Fibroblast of skin of right biceps (primary cell): ENCODE measurements around the gene MKNK2.

Experiments used
- DNase-seq: peaks from one replicate; pipeline ENCODE4 v3.0.0-alpha.2; 2013

MKNK2 gene

GRCh38 chr19:2021453-2022140 lies 29.4 kb downstream of the MKNK2 start:
- DNase-seq = no peak

GRCh38 chr19:2018752-2019151 lies 32.3 kb downstream of the MKNK2 start:
- DNase-seq = no peak

- peak; percentile 83 for DNase-seq
Measured at GRCh38 chr19:2016041-2016807, 34.8 kb downstream of the MKNK2 start.

GRCh38 chr19:2015608-2015950 lies 35.5 kb downstream of the MKNK2 start, which contains the start of gene BTBD2:
BTBD2 (minus strand) TSS chr19:2015714; CDS start chr19:2015703, 11 bp downstream.
- peak; percentile 81 for DNase-seq

- DNase-seq = no peak
Measured at GRCh38 chr19:2014731-2015607, 36.1 kb downstream of the MKNK2 start.

- no peak for DNase-seq
Measured at GRCh38 chr19:2014131-2014571, 36.9 kb downstream of the MKNK2 start.

- no peak for DNase-seq
Measured at GRCh38 chr19:2013683-2013961, 37.4 kb downstream of the MKNK2 start.

GRCh38 chr19:2012941-2013682 lies 37.9 kb downstream of the MKNK2 start:
- DNase-seq = no peak

GRCh38 chr19:2011169-2011568 lies 39.9 kb downstream of the MKNK2 start:
- no peak for DNase-seq

- no peak for DNase-seq
Measured at GRCh38 chr19:2010135-2010668, 40.8 kb downstream of the MKNK2 start.

- no peak for DNase-seq
Measured at GRCh38 chr19:2003874-2004273, 47.2 kb downstream of the MKNK2 start.

GRCh38 chr19:1999856-2000515 lies 51.1 kb downstream of the MKNK2 start:
- DNase-seq = no peak

GRCh38 chr19:1998712-1999708 lies 52.0 kb downstream of the MKNK2 start:
- no peak for DNase-seq

GRCh38 chr19:1997353-1998233 lies 53.5 kb downstream of the MKNK2 start:
- no peak for DNase-seq

GRCh38 chr19:1992759-1993260 lies 58.2 kb downstream of the MKNK2 start:
- no peak for DNase-seq

GRCh38 chr19:1991018-1991913 lies 59.8 kb downstream of the MKNK2 start:
- DNase-seq = no peak

GRCh38 chr19:1990230-1991017 lies 60.6 kb downstream of the MKNK2 start:
- DNase-seq = no peak
